ENCODE data around the gene C5orf22.

- no peak for TF ChIP-seq CTCF (IDR thresholded peaks at IDR 0.05; ENCODE audit: low read depth, low read length, poor library complexity, severe bottlenecking)
- TF ChIP-seq EZH2phosphoT487 (IDR thresholded peaks at IDR 0.05; ENCODE audit: borderline replicate concordance, low read length), result no peak
Measured at GRCh38 chr5:31573494-31574142, 41.5 kb downstream of the C5orf22 start.

Data from DOHH2 (cell line).